H9 (cell line): ENCODE data around the gene ELK1. TPM values are rescaled to one million over a fixed set of nuclear protein-coding genes. Genes with fewer than 3 reads are reported as not detected.

Experiments used
- DNase-seq: peaks from one replicate; pipeline ENCODE4 v3.0.0-alpha.2; 2017
- H2AFZ ChIP-seq: one replicate; pipeline ENCODE4 v1.6.1; 2013; ENCODE audit warnings: mild to moderate bottlenecking, low read length, control low read depth, moderate library complexity
- H2AK5ac ChIP-seq: 2 replicates; pipeline ENCODE4 v1.6.1; 2013; ENCODE audit warnings: low read length, control low read depth, mixed read lengths; ENCODE audit not compliant: insufficient read length
- H2BK120ac ChIP-seq: one replicate; pipeline ENCODE4 v1.6.1; 2013; ENCODE audit warnings: low read depth, mild to moderate bottlenecking, low read length, control low read depth, inconsistent platforms; ENCODE audit not compliant: poor library complexity, severe bottlenecking
- H2BK12ac ChIP-seq: 2 replicates; pipeline ENCODE4 v1.6.1; 2013; ENCODE audit warnings: low read length, control low read depth, mixed read lengths, low read depth; ENCODE audit not compliant: insufficient read length
- H2BK15ac ChIP-seq: 2 replicates; pipeline ENCODE4 v1.6.1; 2013; ENCODE audit warnings: low read depth, low read length, control low read depth
- H2BK20ac ChIP-seq: one replicate; pipeline ENCODE4 v1.6.1; 2013; ENCODE audit warnings: low read depth, mild to moderate bottlenecking, low read length, control low read depth, inconsistent platforms; ENCODE audit not compliant: poor library complexity, severe bottlenecking
- H2BK5ac ChIP-seq: 2 replicates; pipeline ENCODE4 v1.6.1; 2013; ENCODE audit warnings: low read length, control low read depth, mixed read lengths; ENCODE audit not compliant: insufficient read length
- H3K14ac ChIP-seq: 2 replicates; pipeline ENCODE4 v1.6.1; 2013; ENCODE audit warnings: low read length, control low read depth; ENCODE audit not compliant: insufficient read depth
- H3K18ac ChIP-seq: 2 replicates; pipeline ENCODE4 v1.6.1; 2013; ENCODE audit warnings: low read depth, mild to moderate bottlenecking, mixed read lengths, low read length, control low read depth; ENCODE audit not compliant: insufficient read length
- H3K23ac ChIP-seq: 2 replicates; pipeline ENCODE4 v1.6.1; 2013; ENCODE audit warnings: low read length, control low read depth, mixed read lengths, low read depth; ENCODE audit not compliant: insufficient read length
- H3K23me2 ChIP-seq: 2 replicates; pipeline ENCODE4 v1.6.1; 2013; ENCODE audit warnings: low read depth, mild to moderate bottlenecking, mixed read lengths, low read length, control low read depth; ENCODE audit not compliant: insufficient read length, poor library complexity, severe bottlenecking
- H3K27ac ChIP-seq: 2 replicates; pipeline ENCODE4 v1.5.1; 2013; ENCODE audit warnings: low read length, control low read depth, mixed read lengths, low read depth; ENCODE audit not compliant: insufficient read length
- H3K27me3 ChIP-seq: 2 replicates; pipeline ENCODE4 v1.6.1; 2013; ENCODE audit warnings: low read length, control low read depth, inconsistent platforms; ENCODE audit not compliant: insufficient read depth
- H3K4ac ChIP-seq: 2 replicates; pipeline ENCODE4 v1.6.1; 2013; ENCODE audit warnings: low read depth, mild to moderate bottlenecking, control low read depth, inconsistent platforms, low read length, moderate library complexity
- H3K4me1 ChIP-seq: 2 replicates; pipeline ENCODE4 v1.6.1; 2013; ENCODE audit warnings: low read length, control low read depth, inconsistent platforms; ENCODE audit not compliant: insufficient read depth
- H3K4me2 ChIP-seq: 2 replicates; pipeline ENCODE4 v1.6.1; 2013; ENCODE audit warnings: low read length, control low read depth, mixed read lengths; ENCODE audit not compliant: insufficient read length, insufficient read depth
- H3K56ac ChIP-seq: 2 replicates; pipeline ENCODE4 v1.6.1; 2013; ENCODE audit warnings: low read depth, mild to moderate bottlenecking, mixed read lengths, low read length, control low read depth; ENCODE audit not compliant: insufficient read length
- H3K79me1 ChIP-seq: 2 replicates; pipeline ENCODE4 v1.6.1; 2013; ENCODE audit warnings: low read depth, mild to moderate bottlenecking, moderate library complexity, low read length, control low read depth, inconsistent platforms; ENCODE audit not compliant: insufficient read depth, poor library complexity, severe bottlenecking
- H3K79me2 ChIP-seq: 2 replicates; pipeline ENCODE4 v1.6.1; 2013; ENCODE audit warnings: low read length, control low read depth, inconsistent platforms; ENCODE audit not compliant: insufficient read depth
- H3K9ac ChIP-seq: 2 replicates; pipeline ENCODE4 v1.6.1; 2013; ENCODE audit warnings: low read length, control low read depth, mixed read lengths; ENCODE audit not compliant: insufficient read length; ENCODE audit errors: extremely low read depth
- H3K9me3 ChIP-seq: one replicate; pipeline ENCODE4 v1.6.1; 2013; ENCODE audit warnings: low read depth, low read length, inconsistent platforms; ENCODE audit not compliant: control insufficient read depth
- H3T11ph ChIP-seq: one replicate; pipeline ENCODE4 v1.6.1; 2013; ENCODE audit warnings: mild to moderate bottlenecking, low read length, control low read depth, inconsistent platforms
- H4K20me1 ChIP-seq: one replicate; pipeline ENCODE4 v1.6.1; 2013; ENCODE audit not compliant: control insufficient read depth, insufficient read length, insufficient read depth
- H4K5ac ChIP-seq: 2 replicates; pipeline ENCODE4 v1.6.1; 2013; ENCODE audit warnings: low read depth, mild to moderate bottlenecking, mixed read lengths, low read length, control low read depth; ENCODE audit not compliant: insufficient read length
- H4K8ac ChIP-seq: replicated peaks from 2 replicates; pipeline ENCODE4 v1.6.1; 2013; ENCODE audit warnings: low read length, control low read depth, mixed read lengths, low read depth; ENCODE audit not compliant: insufficient read length
- H4K91ac ChIP-seq: 2 replicates; pipeline ENCODE4 v1.6.1; 2013; ENCODE audit warnings: low read depth, mild to moderate bottlenecking, moderate library complexity, mixed read lengths, low read length, control low read depth; ENCODE audit not compliant: insufficient read length
- H3K27ac Mint-ChIP-seq, 3 experiments: 2 replicates in 2 of 3; 3 replicates in 1 of 3; pipeline ENCODE4 v1.8.0; 2020 to 2021; ENCODE audit warnings: mixed read lengths in 3 of 3, mild to moderate bottlenecking in 1 of 3, moderate library complexity in 1 of 3
- H3K27me3 Mint-ChIP-seq: 2 replicates; pipeline ENCODE4 v1.8.0; 2021; ENCODE audit warnings: low read depth, mild to moderate bottlenecking, moderate library complexity, mixed read lengths
- H3K36me3 Mint-ChIP-seq, 3 experiments: 2 replicates in 2 of 3; 3 replicates in 1 of 3; pipeline ENCODE4 v1.8.0; 2020 to 2021; ENCODE audit warnings: low read depth in 3 of 3, mixed read lengths in 3 of 3; ENCODE audit not compliant: insufficient read depth in 1 of 3
- H3K4me1 Mint-ChIP-seq, 2 experiments: 2 replicates each; pipeline ENCODE4 v1.8.0; 2020; ENCODE audit warnings: mixed read lengths in 2 of 2
- H3K4me3 Mint-ChIP-seq, 2 experiments: 2 replicates in 1 of 2; 3 replicates in 1 of 2; pipeline ENCODE4 v1.8.0; 2020 to 2021; ENCODE audit warnings: mild to moderate bottlenecking in 2 of 2, mixed read lengths in 2 of 2, moderate library complexity in 1 of 2
- H3K9me3 Mint-ChIP-seq, 2 experiments: 2 replicates in 1 of 2; 3 replicates in 1 of 2; pipeline ENCODE4 v1.8.0; 2020; ENCODE audit warnings: mild to moderate bottlenecking in 2 of 2, mixed read lengths in 2 of 2, moderate library complexity in 1 of 2
- WGBS: extraction: QIAGEN DNeasy Blood & Tissue Kit; methylation state at CpG from one replicate; pipeline ENCODE4 v1.1.7; 2013; ENCODE audit warnings: missing lambda C conversion rate, low lambda C conversion rate, mixed read lengths; ENCODE audit not compliant: insufficient read length; ENCODE audit errors: extremely low coverage; 5-methylcytosine and 5-hydroxymethylcytosine counted together
- total RNA-seq: library from RNA; stranded (reverse); gene quantifications from 2 replicates; pipeline ENCODE4 v1.2.1, GENCODE V29; 2021
- TF ChIP-seq, protein P1 (sequence below): fragments of 200-600 bp; sonication (generic); conservative IDR thresholded peaks from 3 replicates; pipeline ENCODE4 v1.8.0; 2021; ENCODE audit warnings: antibody characterized with exemption, mild to moderate bottlenecking

ELK1 gene
- total RNA-seq, 1 experiment from 2014 or later, result 49.8 TPM

DNA sequence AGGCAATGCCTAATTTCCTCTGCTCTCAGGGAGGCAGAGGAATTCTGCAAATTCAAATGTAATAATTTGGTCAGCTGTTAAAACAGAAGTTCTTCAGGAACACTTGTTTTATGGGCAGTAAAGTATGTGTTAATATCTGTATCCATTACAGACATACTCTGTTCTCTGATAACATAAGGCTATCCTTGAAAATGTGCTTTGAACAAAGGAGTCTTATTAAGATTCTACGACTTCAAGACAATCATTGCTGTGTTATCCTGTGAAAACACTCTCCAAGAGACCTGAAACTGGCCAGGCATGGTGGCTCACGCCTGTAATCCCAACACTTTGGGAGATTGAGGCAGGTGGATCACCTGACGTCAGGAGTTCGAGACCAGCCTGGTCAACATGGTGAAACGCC lies 18.7 kb downstream of the ELK1 start:
- no peak overlapping the region for H2AK5ac ChIP-seq
- H3K56ac ChIP-seq, result no peak overlapping the region
- H3K27ac ChIP-seq, result no peak overlapping the region
- H4K5ac ChIP-seq, result no peak overlapping the region
- no peaks in the 10 kb centered on the region for H3K23me2 ChIP-seq
- H3K23ac ChIP-seq, result no peak overlapping the region
- H3K79me1 ChIP-seq, result no peaks in the 10 kb centered on the region
- H2BK5ac ChIP-seq, result no peak overlapping the region
- no peak overlapping the region for H2BK12ac ChIP-seq
- WGBS, result no CpG with 5 or more reads among the region's 5 CpGs
- no peak overlapping the region for H3T11ph ChIP-seq
- no peak overlapping the region for H3K18ac ChIP-seq
- H4K8ac ChIP-seq, result no peak overlapping the region
- H2BK15ac ChIP-seq, result no peak overlapping the region
- peaks cover 41 to 50% of the 10 kb centered on the region in 2 experiments for H3K9me3 Mint-ChIP-seq
- H3K27me3 ChIP-seq, result no peaks in the 10 kb centered on the region
- no peak overlapping the region for H2AFZ ChIP-seq
- no peak for DNase-seq
- no peak overlapping the region for H3K4ac ChIP-seq
- no peak overlapping the region for H4K91ac ChIP-seq
- peaks cover 2% of the 10 kb centered on the region; the same call in 1 of the 2 replicates for H3K4me1 ChIP-seq
- H3K14ac ChIP-seq, result no peak overlapping the region
- no peak overlapping the region for H3K9ac ChIP-seq
- TF ChIP-seq, protein P1, sequence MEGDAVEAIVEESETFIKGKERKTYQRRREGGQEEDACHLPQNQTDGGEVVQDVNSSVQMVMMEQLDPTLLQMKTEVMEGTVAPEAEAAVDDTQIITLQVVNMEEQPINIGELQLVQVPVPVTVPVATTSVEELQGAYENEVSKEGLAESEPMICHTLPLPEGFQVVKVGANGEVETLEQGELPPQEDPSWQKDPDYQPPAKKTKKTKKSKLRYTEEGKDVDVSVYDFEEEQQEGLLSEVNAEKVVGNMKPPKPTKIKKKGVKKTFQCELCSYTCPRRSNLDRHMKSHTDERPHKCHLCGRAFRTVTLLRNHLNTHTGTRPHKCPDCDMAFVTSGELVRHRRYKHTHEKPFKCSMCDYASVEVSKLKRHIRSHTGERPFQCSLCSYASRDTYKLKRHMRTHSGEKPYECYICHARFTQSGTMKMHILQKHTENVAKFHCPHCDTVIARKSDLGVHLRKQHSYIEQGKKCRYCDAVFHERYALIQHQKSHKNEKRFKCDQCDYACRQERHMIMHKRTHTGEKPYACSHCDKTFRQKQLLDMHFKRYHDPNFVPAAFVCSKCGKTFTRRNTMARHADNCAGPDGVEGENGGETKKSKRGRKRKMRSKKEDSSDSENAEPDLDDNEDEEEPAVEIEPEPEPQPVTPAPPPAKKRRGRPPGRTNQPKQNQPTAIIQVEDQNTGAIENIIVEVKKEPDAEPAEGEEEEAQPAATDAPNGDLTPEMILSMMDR, result no peak
- no peaks in the 10 kb centered on the region for H4K20me1 ChIP-seq
- no peaks in the 10 kb centered on the region for H3K27me3 Mint-ChIP-seq
- H3K4me1 Mint-ChIP-seq, result peaks cover 8 to 20% of the 10 kb centered on the region in 2 experiments
- no peak overlapping the region for H3K27ac Mint-ChIP-seq
- peaks cover 42% of the 10 kb centered on the region for H3K9me3 ChIP-seq
- H3K36me3 Mint-ChIP-seq, result peaks cover 7 to 15% (median 11%) of the 10 kb centered on the region in 3 experiments
- H2BK120ac ChIP-seq, result no peak overlapping the region
- no peak overlapping the region for H2BK20ac ChIP-seq
- H3K4me3 Mint-ChIP-seq, result no peak overlapping the region
- no peak overlapping the region for H3K4me2 ChIP-seq
- no peaks in the 10 kb centered on the region for H3K79me2 ChIP-seq
